ENCODE measurements around the gene MLPH. TPM values are rescaled to one million over a fixed set of nuclear protein-coding genes. Genes with fewer than 3 reads are reported as not detected.

The MLPH gene
- polyA plus RNA-seq, 1 donor: 31.8 TPM

DNA sequence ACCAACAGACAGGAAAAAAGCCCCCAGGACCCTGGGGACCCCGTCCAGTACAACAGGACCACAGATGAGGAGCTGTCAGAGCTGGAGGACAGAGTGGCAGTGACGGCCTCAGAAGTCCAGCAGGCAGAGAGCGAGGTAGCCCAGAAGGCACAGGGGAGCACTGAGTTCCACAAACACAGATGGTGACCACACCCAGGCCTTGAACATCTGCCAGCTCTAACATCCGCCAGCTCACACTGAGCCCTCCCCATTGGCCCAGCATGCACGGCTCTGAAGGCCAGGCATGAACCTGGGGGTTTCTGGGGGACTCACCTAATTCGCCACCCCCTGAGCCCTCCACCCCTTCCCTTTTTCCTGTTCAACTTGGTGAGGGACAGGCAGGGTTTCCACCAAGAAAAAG lies 53.8 kb downstream of the MLPH start:
- H3K36me3 ChIP-seq (ENCODE audit: control insufficient read depth, insufficient read depth, low read length): no peaks in the 10 kb centered on the region
- H3K9me3 ChIP-seq (ENCODE audit: control insufficient read depth, low read depth, low read length): no peaks in the 10 kb centered on the region
- no peaks in the 10 kb centered on the region for H3K27me3 ChIP-seq (ENCODE audit: control insufficient read depth, insufficient read depth, low read length)
- H3K4me1 ChIP-seq (ENCODE audit: control insufficient read depth, insufficient read depth, low read length): peaks cover 9% of the 10 kb centered on the region
- WGBS (ENCODE audit: insufficient coverage, low lambda C conversion rate): no CpG with 5 or more reads among the region's 6 CpGs
- DNase-seq: peak; percentile 30 to 47
- H3K4me3 ChIP-seq (ENCODE audit: low read length): no peak overlapping the region
- no peak overlapping the region for H3K27ac ChIP-seq (ENCODE audit: low read length)

DNA sequence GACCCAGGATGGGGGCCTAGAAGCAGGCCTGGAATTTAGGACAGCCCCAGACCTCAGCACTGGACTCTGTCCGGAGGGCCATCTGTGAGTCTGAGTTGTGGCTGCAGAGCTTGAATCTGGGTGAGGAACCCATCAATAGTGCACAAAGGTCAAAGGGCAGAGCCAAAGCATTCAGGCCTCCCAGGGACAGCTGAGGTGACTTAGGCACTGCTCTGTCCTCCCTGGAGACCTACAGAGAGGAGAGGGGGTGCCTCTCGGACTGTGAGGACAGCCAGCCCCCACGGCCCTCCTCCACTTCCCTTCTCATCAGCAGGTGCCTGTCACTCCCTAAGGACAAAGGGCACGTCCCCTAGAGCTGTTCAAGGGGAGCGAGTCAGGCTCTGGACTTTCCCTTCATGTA lies 54.2 kb downstream of the MLPH start:
- Histone ChIP-seq H3K4me3 (ENCODE audit: low read length) (no peak overlapping the region), H3K27ac (ENCODE audit: low read length) (no peak overlapping the region), H3K4me1 (ENCODE audit: control insufficient read depth, insufficient read depth, low read length) (peaks cover 9% of the 10 kb centered on the region), H3K9me3 (ENCODE audit: control insufficient read depth, low read depth, low read length) (no peaks in the 10 kb centered on the region), H3K27me3 (ENCODE audit: control insufficient read depth, insufficient read depth, low read length) (no peaks in the 10 kb centered on the region), H3K36me3 (ENCODE audit: control insufficient read depth, insufficient read depth, low read length) (no peaks in the 10 kb centered on the region)
- DNase-seq: peak in 1 of 2 donors; percentile 61
- WGBS (ENCODE audit: insufficient coverage, low lambda C conversion rate): no CpG with 5 or more reads among the region's 5 CpGs

DNA sequence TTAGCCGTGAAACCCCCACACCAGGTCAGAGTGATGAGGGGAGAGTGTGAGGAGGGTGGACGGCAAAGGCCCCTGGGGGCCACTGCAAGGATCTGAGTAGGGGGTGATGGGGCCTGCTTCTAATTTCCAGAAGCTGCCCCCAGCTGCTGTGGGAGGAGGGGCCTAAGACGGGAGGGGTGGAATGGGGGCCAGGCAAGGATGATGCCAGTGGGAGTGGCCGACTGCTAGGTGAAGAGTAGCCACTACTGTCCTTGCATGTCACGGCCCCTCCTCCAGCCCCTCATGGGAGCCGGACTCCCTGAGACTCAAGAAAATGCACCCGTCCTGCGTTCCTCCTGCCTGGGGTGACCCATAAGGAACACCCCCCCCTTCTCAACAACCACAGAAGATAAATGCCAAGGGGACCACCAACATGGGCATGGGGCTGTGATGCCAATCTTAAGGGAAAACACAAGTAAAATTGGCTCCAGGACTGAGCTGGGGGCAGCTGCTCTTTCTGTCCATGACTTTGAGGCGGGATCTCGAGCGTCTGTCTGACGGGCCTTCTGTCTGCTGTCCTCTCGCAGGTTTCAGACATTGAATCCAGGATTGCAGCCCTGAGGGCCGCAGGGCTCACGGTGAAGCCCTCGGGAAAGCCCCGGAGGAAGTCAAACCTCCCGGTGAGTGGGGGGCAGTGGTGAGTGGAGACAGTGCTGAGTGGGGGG lies 55.1 kb downstream of the MLPH start:
- no peak for DNase-seq
- Histone ChIP-seq H3K4me1 (ENCODE audit: control insufficient read depth, insufficient read depth, low read length) (peaks cover 9% of the 10 kb centered on the region), H3K9me3 (ENCODE audit: control insufficient read depth, low read depth, low read length) (no peaks in the 10 kb centered on the region), H3K4me3 (ENCODE audit: low read length) (no peak overlapping the region), H3K36me3 (ENCODE audit: control insufficient read depth, insufficient read depth, low read length) (no peaks in the 10 kb centered on the region), H3K27ac (ENCODE audit: low read length) (no peak overlapping the region), H3K27me3 (ENCODE audit: control insufficient read depth, insufficient read depth, low read length) (no peaks in the 10 kb centered on the region)
- WGBS (ENCODE audit: insufficient coverage, low lambda C conversion rate): no CpG with 5 or more reads among the region's 18 CpGs

DNA sequence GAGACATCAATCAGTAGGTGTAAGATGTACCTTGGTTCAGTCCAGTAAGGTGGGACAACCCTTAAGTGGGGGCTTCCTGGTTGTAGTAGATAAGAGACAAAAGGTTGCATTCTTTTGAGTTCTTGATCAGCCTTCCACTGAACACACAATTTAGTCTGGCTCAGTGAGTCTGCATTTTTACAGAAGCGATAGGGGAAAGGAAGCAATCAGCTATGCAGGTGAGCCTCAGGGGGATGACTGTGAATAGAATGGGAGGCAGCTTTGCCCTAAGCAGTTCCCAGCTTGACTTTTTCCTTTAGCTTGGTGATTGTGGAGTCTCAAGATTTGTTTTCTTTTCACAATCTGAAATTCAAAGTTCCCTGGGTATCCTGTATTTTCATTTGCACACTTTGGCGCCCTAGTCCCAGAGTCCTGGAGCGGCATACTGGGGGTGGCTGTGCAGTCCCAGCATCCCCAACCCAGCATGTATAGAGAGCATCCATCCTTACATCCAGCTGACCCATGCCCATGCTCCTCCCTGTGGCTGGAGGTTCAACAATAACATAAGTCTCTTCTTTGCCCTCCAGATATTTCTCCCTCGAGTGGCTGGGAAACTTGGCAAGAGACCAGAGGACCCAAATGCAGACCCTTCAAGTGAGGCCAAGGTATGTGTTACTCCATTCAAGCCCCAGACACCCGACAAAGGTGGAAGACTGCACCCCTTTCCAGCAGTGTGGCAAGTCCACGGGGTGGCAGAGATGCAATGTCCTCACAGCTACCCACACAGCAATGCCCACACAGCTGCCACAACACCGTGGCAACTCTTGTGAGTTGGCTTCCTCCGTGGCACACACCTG lies 59.2 kb downstream of the MLPH start:
- no CpG with 5 or more reads among the region's 8 CpGs for WGBS (ENCODE audit: insufficient coverage, low lambda C conversion rate)
- H3K27me3 ChIP-seq (ENCODE audit: control insufficient read depth, insufficient read depth, low read length): no peaks in the 10 kb centered on the region
- H3K27ac ChIP-seq (ENCODE audit: low read length): no peak overlapping the region
- no peaks in the 10 kb centered on the region for H3K36me3 ChIP-seq (ENCODE audit: control insufficient read depth, insufficient read depth, low read length)
- H3K4me3 ChIP-seq (ENCODE audit: low read length): no peak overlapping the region
- H3K9me3 ChIP-seq (ENCODE audit: control insufficient read depth, low read depth, low read length): no peaks in the 10 kb centered on the region
- DNase-seq: no peak
- H3K4me1 ChIP-seq (ENCODE audit: control insufficient read depth, insufficient read depth, low read length): peaks cover 12% of the 10 kb centered on the region

DNA sequence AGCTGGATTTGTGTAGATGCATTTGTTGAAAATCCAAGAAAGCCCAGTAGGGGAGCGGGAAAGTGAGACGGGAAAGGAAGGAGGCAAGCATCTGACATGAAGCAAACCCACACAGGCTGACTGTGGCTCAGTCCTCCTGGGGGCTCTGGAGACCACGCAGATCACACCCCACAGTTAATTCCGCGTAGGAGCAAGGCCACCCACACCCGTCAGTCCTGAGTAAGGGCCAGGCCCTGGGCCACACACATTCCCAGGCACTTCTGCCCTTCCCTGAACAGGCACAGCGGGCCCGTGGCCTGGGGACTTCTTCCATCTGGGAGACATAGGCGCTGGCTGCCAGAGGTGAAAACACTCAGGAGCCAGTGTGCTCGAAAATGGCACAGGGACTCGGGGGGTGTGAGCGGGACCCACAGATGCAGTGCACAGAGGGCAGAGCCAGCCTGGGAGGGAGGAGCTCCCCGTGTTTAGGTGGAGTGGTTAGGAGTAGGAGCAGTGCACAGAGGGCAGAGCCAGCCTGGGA lies 59.9 kb downstream of the MLPH start:
- no peaks in the 10 kb centered on the region for H3K36me3 ChIP-seq (ENCODE audit: control insufficient read depth, insufficient read depth, low read length)
- H3K4me3 ChIP-seq (ENCODE audit: low read length): no peak overlapping the region
- H3K9me3 ChIP-seq (ENCODE audit: control insufficient read depth, low read depth, low read length): no peaks in the 10 kb centered on the region
- no CpG with 5 or more reads among the region's 13 CpGs for WGBS (ENCODE audit: insufficient coverage, low lambda C conversion rate)
- H3K4me1 ChIP-seq (ENCODE audit: control insufficient read depth, insufficient read depth, low read length): peaks cover 7% of the 10 kb centered on the region
- no peak for DNase-seq
- no peak overlapping the region for H3K27ac ChIP-seq (ENCODE audit: low read length)
- no peaks in the 10 kb centered on the region for H3K27me3 ChIP-seq (ENCODE audit: control insufficient read depth, insufficient read depth, low read length)

DNA sequence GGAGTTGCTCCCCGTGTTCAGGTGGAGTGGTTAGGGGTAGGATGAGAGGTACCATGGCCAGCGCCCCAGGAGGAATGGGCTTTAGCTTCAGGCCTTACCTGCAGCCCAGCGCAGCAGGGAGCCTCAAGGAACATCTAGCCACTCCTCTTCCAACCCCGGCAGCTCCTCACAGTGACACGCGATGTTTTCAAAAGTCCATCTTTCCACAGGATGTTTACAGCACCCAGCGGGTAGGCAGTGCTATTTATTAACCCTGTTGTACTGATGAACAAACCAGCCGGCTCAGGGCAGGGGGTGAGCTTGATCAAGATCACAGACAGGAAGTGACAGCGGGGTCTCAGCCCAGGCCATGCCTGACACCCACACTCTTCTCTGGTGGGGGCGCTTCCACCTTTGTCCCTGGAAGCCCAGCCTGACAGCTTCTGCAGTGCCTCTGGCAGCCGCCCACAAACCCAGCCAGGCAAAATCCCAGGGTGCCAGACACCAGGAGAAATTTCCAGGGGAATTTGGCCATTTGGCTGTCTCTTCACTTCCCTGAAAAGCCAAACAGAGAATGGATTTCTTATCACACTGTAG lies 60.9 kb downstream of the MLPH start:
- Histone ChIP-seq H3K27me3 (ENCODE audit: control insufficient read depth, insufficient read depth, low read length) (no peaks in the 10 kb centered on the region), H3K4me1 (ENCODE audit: control insufficient read depth, insufficient read depth, low read length) (peaks cover 7% of the 10 kb centered on the region), H3K27ac (ENCODE audit: low read length) (no peak overlapping the region), H3K9me3 (ENCODE audit: control insufficient read depth, low read depth, low read length) (no peaks in the 10 kb centered on the region), H3K4me3 (ENCODE audit: low read length) (no peak overlapping the region), H3K36me3 (ENCODE audit: control insufficient read depth, insufficient read depth, low read length) (no peaks in the 10 kb centered on the region)
- DNase-seq: peak in 1 of 2 donors; percentile 64
- no CpG with 5 or more reads among the region's 11 CpGs for WGBS (ENCODE audit: insufficient coverage, low lambda C conversion rate)

DNA sequence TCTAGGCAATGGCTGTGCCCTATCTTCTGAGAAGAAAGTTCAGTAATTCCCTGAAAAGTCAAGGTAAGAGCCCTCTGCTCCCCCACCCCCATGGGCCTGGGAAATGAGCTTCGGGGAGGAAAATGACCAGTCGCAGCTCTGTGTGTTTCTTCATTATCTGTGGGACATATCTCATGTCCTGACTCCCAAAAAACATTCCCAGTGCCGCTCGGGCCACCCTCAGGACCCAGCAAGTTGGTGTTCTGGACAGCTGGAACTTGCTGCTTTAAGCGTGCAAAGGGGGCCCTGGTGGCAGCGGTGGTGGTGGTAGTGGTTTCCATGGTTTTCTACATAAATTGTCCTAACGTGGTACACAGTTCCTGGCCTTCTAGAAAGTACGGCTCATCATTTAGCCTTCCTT lies 62.2 kb downstream of the MLPH start:
- no peak for DNase-seq
- no peak overlapping the region for H3K4me3 ChIP-seq (ENCODE audit: low read length)
- H3K9me3 ChIP-seq (ENCODE audit: control insufficient read depth, low read depth, low read length): no peaks in the 10 kb centered on the region
- no CpG with 5 or more reads among the region's 8 CpGs for WGBS (ENCODE audit: insufficient coverage, low lambda C conversion rate)
- H3K27ac ChIP-seq (ENCODE audit: low read length): no peak overlapping the region
- H3K4me1 ChIP-seq (ENCODE audit: control insufficient read depth, insufficient read depth, low read length): peaks cover 7% of the 10 kb centered on the region
- H3K36me3 ChIP-seq (ENCODE audit: control insufficient read depth, insufficient read depth, low read length): no peaks in the 10 kb centered on the region
- H3K27me3 ChIP-seq (ENCODE audit: control insufficient read depth, insufficient read depth, low read length): no peaks in the 10 kb centered on the region

DNA sequence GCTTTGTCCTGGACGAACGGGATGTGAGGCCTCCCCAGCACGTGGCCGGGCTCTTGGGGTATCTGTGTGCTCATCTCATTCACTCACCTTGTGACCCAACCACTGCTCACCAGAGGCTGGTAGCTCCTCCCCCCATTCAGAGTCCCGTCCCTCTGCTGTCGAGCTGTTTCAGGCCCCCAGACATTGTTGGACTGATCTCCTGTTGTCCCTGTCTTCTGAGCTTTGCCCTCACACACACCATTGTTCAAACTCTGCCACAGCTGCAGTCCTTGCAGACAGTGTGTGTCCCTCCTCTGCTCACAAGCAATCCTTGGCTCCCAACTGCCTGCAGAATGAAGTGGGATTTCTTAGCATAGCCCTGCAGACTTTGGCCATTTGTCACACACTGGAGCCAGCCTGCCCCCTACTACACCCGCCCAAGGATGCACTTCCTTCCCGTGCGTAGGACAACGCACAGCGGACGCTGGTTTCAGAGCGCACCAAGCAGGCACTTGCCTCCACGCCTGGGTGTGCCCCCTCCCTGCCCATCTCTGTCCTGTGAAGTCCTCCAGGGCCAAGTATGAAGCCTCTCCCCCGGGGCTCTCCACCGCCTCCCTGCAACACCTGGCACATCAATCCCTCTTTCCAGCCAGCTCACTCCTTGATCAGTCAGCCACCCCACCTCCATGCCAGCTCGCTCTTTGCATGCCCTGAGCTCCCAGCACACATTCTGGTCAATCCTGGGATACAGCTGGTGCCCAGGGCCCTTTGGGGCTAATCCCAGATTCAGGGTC lies 62.8 kb downstream of the MLPH start:
- DNase-seq: no peak

DNA sequence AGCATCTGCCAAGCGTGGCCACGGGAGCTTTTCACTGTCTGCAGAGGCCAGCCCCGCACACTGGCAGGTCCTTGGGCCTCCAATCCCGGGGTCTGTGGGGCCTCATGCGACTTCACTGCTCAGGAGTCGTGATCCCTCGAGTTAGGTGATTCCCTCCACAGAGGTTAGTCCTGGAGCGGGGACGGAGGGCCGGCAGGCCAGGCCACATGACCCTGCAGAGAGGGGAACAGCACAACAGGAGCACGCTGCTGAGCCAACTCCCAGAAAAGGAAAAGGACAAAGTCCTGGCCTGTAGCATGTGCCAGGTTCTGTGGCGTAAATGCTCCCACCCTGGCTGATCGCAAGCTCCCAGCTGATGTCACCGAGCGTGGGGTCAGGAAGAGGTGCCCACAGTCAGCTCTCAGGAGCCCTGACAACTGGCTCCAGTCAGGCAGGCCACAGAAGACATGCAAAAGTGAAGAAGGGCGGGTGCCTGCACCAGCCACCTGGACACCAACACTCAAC lies 64.1 kb downstream of the MLPH start:
- H3K4me3 ChIP-seq (ENCODE audit: low read length): no peak overlapping the region
- no peaks in the 10 kb centered on the region for H3K9me3 ChIP-seq (ENCODE audit: control insufficient read depth, low read depth, low read length)
- H3K4me1 ChIP-seq (ENCODE audit: control insufficient read depth, insufficient read depth, low read length): peaks cover 7% of the 10 kb centered on the region
- peak; percentile 48 to 74 for DNase-seq
- H3K36me3 ChIP-seq (ENCODE audit: control insufficient read depth, insufficient read depth, low read length): no peaks in the 10 kb centered on the region
- no CpG with 5 or more reads among the region's 16 CpGs for WGBS (ENCODE audit: insufficient coverage, low lambda C conversion rate)
- H3K27me3 ChIP-seq (ENCODE audit: control insufficient read depth, insufficient read depth, low read length): no peaks in the 10 kb centered on the region
- H3K27ac ChIP-seq (ENCODE audit: low read length): no peak overlapping the region

More for the DNA sequence above, 62.8 kb downstream of the MLPH start:
- WGBS (ENCODE audit: insufficient coverage, low lambda C conversion rate): 100% methylated on average over 2 of the region's 17 CpGs
- peaks cover 7% of the 10 kb centered on the region for H3K4me1 ChIP-seq (ENCODE audit: control insufficient read depth, insufficient read depth, low read length)
- no peaks in the 10 kb centered on the region for H3K36me3 ChIP-seq (ENCODE audit: control insufficient read depth, insufficient read depth, low read length)
- no peak overlapping the region for H3K27ac ChIP-seq (ENCODE audit: low read length)
- H3K9me3 ChIP-seq (ENCODE audit: control insufficient read depth, low read depth, low read length): no peaks in the 10 kb centered on the region
- H3K27me3 ChIP-seq (ENCODE audit: control insufficient read depth, insufficient read depth, low read length): no peaks in the 10 kb centered on the region
- H3K4me3 ChIP-seq (ENCODE audit: low read length): no peak overlapping the region

DNA sequence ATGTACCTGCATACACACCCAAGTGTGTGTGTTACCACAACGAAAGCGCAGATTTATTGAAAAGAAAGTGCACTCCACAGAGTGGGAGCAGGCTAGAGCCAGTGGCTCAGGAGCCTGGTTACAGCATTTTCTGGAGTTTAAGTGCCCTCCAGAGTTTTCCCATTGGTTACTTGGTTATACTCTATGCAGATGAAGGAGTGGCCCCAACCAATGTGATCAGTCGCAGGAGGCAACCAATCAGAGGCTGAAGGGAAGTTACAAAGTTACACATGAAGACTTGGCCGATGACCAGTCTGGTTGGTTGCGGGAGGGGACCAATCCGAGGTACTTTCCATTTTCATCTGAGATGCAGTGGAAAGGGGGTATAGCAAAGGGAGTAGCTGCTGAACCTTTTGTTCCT lies 65.9 kb downstream of the MLPH start:
- no peak overlapping the region for H3K4me3 ChIP-seq (ENCODE audit: low read length)
- H3K36me3 ChIP-seq (ENCODE audit: control insufficient read depth, insufficient read depth, low read length): no peaks in the 10 kb centered on the region
- H3K27ac ChIP-seq (ENCODE audit: low read length): no peak overlapping the region
- peaks cover 2% of the 10 kb centered on the region for H3K9me3 ChIP-seq (ENCODE audit: control insufficient read depth, low read depth, low read length)
- peaks cover 4% of the 10 kb centered on the region for H3K4me1 ChIP-seq (ENCODE audit: control insufficient read depth, insufficient read depth, low read length)
- WGBS (ENCODE audit: insufficient coverage, low lambda C conversion rate): no CpG with 5 or more reads among the region's 6 CpGs
- H3K27me3 ChIP-seq (ENCODE audit: control insufficient read depth, insufficient read depth, low read length): no peaks in the 10 kb centered on the region
- DNase-seq: no peak
